Esophagus squamous epithelium (tissue), 4 donors: ENCODE results near the gene SERPINA12.

Source experiments
- POLR2A ChIP-seq, 4 donors: fragments of 450-650 bp; IDR thresholded peaks; one replicate each; pipeline ENCODE4 v1.6.1; 2017; ENCODE audit warnings: antibody characterized with exemption in 4 of 4, mild to moderate bottlenecking in 4 of 4, moderate library complexity in 3 of 4
- TF ChIP-seq, protein P1 (sequence below), 6 experiments: fragments of 450-650 bp in 4 of 6; fragments of 200-600 bp in 2 of 6; sonication (generic) in 2 of 6; IDR thresholded peaks; one replicate each; pipeline ENCODE4 v1.5.1; 2016 to 2019; ENCODE audit warnings: antibody characterized with exemption in 6 of 6, mild to moderate bottlenecking in 4 of 6, moderate library complexity in 4 of 6

DNA sequence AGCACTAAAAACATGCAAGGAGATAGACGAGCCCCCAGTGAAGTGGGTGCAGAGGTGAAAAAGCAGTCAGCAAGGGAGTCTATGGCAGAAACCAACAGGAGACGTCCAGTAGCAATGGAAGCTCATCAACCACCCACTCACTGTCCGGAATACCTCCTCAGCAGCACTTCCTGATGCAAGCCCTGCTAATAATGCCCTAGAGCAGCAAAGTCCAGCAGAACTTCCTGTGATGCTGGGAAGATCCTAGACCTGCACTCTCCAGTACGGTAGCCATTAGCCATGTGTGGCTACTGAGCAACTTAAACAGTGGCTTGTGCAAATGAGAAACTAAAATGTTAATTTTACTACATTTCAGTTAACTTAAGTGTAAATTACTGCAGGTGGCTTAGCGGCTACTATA is 44.2 kb downstream of the SERPINA12 start:
- TF ChIP-seq, protein P1, sequence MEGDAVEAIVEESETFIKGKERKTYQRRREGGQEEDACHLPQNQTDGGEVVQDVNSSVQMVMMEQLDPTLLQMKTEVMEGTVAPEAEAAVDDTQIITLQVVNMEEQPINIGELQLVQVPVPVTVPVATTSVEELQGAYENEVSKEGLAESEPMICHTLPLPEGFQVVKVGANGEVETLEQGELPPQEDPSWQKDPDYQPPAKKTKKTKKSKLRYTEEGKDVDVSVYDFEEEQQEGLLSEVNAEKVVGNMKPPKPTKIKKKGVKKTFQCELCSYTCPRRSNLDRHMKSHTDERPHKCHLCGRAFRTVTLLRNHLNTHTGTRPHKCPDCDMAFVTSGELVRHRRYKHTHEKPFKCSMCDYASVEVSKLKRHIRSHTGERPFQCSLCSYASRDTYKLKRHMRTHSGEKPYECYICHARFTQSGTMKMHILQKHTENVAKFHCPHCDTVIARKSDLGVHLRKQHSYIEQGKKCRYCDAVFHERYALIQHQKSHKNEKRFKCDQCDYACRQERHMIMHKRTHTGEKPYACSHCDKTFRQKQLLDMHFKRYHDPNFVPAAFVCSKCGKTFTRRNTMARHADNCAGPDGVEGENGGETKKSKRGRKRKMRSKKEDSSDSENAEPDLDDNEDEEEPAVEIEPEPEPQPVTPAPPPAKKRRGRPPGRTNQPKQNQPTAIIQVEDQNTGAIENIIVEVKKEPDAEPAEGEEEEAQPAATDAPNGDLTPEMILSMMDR (IDR thresholded peaks at IDR 0.05), result no peak
- TF ChIP-seq POLR2A (IDR thresholded peaks at IDR 0.05), result no peak
